ENCODE measurements around the gene APOC3.

The APOC3 gene

GRCh38 chr11:116857936-116858335 lies 28.2 kb downstream of the APOC3 start:
- no peak for TF ChIP-seq CTCF (IDR thresholded peaks at IDR 0.05; ENCODE audit: insufficient read depth, low read depth, low read length, missing control alignments)
- DNase-seq (ENCODE audit: low read depth), result no peak
- H3K4me3 ChIP-seq (ENCODE audit: low read depth, low read length), result no peak overlapping the region

- no peak for DNase-seq (ENCODE audit: low read depth)
- no peak overlapping the region for H3K4me3 ChIP-seq (ENCODE audit: low read depth, low read length)
- TF ChIP-seq CTCF (IDR thresholded peaks at IDR 0.05; ENCODE audit: insufficient read depth, low read depth, low read length, missing control alignments), result no peak
Observed at GRCh38 chr11:116859175-116859574, 29.5 kb downstream of the APOC3 start.

- TF ChIP-seq CTCF (IDR thresholded peaks at IDR 0.05; ENCODE audit: insufficient read depth, low read depth, low read length, missing control alignments), result no peak
- H3K4me3 ChIP-seq (ENCODE audit: low read depth, low read length), result no peak overlapping the region
- no peak for DNase-seq (ENCODE audit: low read depth)
Observed at GRCh38 chr11:116860303-116860702, 30.6 kb downstream of the APOC3 start.

- no peak for DNase-seq (ENCODE audit: low read depth)
- no peak overlapping the region for H3K4me3 ChIP-seq (ENCODE audit: low read depth, low read length)
- TF ChIP-seq CTCF (IDR thresholded peaks at IDR 0.05; ENCODE audit: insufficient read depth, low read depth, low read length, missing control alignments), result no peak
Observed at GRCh38 chr11:116861539-116861938, 31.8 kb downstream of the APOC3 start.

- no peak for DNase-seq (ENCODE audit: low read depth)
- H3K4me3 ChIP-seq (ENCODE audit: low read depth, low read length), result no peak overlapping the region
- TF ChIP-seq CTCF (IDR thresholded peaks at IDR 0.05; ENCODE audit: insufficient read depth, low read depth, low read length, missing control alignments), result no peak
Observed at GRCh38 chr11:116862185-116862584, 32.5 kb downstream of the APOC3 start.

GRCh38 chr11:116862951-116863350 lies 33.2 kb downstream of the APOC3 start:
- no peak overlapping the region for H3K4me3 ChIP-seq (ENCODE audit: low read depth, low read length)
- DNase-seq (ENCODE audit: low read depth), result no peak
- no peak for TF ChIP-seq CTCF (IDR thresholded peaks at IDR 0.05; ENCODE audit: insufficient read depth, low read depth, low read length, missing control alignments)

GRCh38 chr11:116864531-116864930 lies 34.8 kb downstream of the APOC3 start:
- no peak for DNase-seq (ENCODE audit: low read depth)
- H3K4me3 ChIP-seq (ENCODE audit: low read depth, low read length), result no peak overlapping the region

More at GRCh38 chr11:116864531-116864930, 34.8 kb downstream of the APOC3 start:
- no peak for TF ChIP-seq CTCF (IDR thresholded peaks at IDR 0.05; ENCODE audit: insufficient read depth, low read depth, low read length, missing control alignments)

All from GM12865 (cell line).